HG02981 (cell line): ENCODE results near the gene KIF1C.
"Not testable (repeated sequence)": the region's sequence is repeated elsewhere in the genome, so short reads cannot be mapped to it uniquely, and the experiment has no call there.

Experiments
- ATAC-seq: cut with Tn5 transposase; IDR thresholded peaks from one replicate; pipeline ENCODE4 v1.9.1; 2021; ENCODE audit warnings: mild to moderate bottlenecking, moderate library complexity; ENCODE audit not compliant: unreplicated experiment

Gene KIF1C

GRCh38 chr17:5042157-5043022 lies 44.6 kb downstream of the KIF1C start:
- ATAC-seq, result no peak

GRCh38 chr17:5043524-5043923 lies 45.8 kb downstream of the KIF1C start:
- no peak for ATAC-seq

- no peak for ATAC-seq
Observed at GRCh38 chr17:5044630-5045029, 46.9 kb downstream of the KIF1C start.

GRCh38 chr17:5045496-5045895 lies 47.7 kb downstream of the KIF1C start:
- no peak for ATAC-seq

- no peak for ATAC-seq
Observed at GRCh38 chr17:5047446-5047845, 49.7 kb downstream of the KIF1C start.

GRCh38 chr17:5049314-5049841 lies 51.6 kb downstream of the KIF1C start:
- ATAC-seq, result no peak

GRCh38 chr17:5050278-5050677 lies 52.5 kb downstream of the KIF1C start:
- ATAC-seq, result no peak

- no peak for ATAC-seq
Observed at GRCh38 chr17:5055543-5055942, 57.8 kb downstream of the KIF1C start.

GRCh38 chr17:5065227-5065744 lies 67.5 kb downstream of the KIF1C start:
- ATAC-seq, result no peak

GRCh38 chr17:5068236-5068635 lies 70.5 kb downstream of the KIF1C start:
- ATAC-seq, result no peak

- ATAC-seq, result no peak
Observed at GRCh38 chr17:5069724-5070123, 72.0 kb downstream of the KIF1C start.

GRCh38 chr17:5075472-5075871 lies 77.7 kb downstream of the KIF1C start:
- ATAC-seq, result not testable (repeated sequence)

- ATAC-seq, result not testable (repeated sequence)
Observed at GRCh38 chr17:5077275-5077674, 79.5 kb downstream of the KIF1C start.

- no peak for ATAC-seq
Observed at GRCh38 chr17:5077781-5078105, 80.0 kb downstream of the KIF1C start.
